KOPT-K1 (cell line): Measurements from ENCODE around the gene ERAP2.
"Not testable (repeated sequence)": the region's sequence is repeated elsewhere in the genome, so short reads cannot be mapped to it uniquely, and the experiment has no call there.

ENCODE experiments used
- H3K27ac ChIP-seq: fragments of 200-600 bp; sonication (generic); 2 replicates; pipeline ENCODE4 v1.5.1; 2016; ENCODE audit warnings: antibody characterized with exemption, mild to moderate bottlenecking, low read depth, low read length; ENCODE audit not compliant: poor library complexity, severe bottlenecking
- H3K36me3 ChIP-seq: fragments of 200-600 bp; sonication (generic); 2 replicates; pipeline ENCODE4 v1.5.1; 2017; ENCODE audit warnings: antibody characterized with exemption, mild to moderate bottlenecking, low read length, moderate library complexity; ENCODE audit not compliant: insufficient read depth
- H3K9me3 ChIP-seq: fragments of 200-600 bp; sonication (generic); 2 replicates; pipeline ENCODE4 v1.5.1; 2017; ENCODE audit warnings: antibody characterized with exemption, low read length, mild to moderate bottlenecking; ENCODE audit not compliant: insufficient read depth, poor library complexity, severe bottlenecking

ERAP2 gene

GRCh38 chr5:96928931-96929708, 52.8 kb downstream of the ERAP2 start:
- Histone ChIP-seq H3K36me3 (0 out of 2 replicates have a peak, but pooled peaks cover 4% of the 10 kb centered on the region), H3K9me3 (no peaks in the 10 kb centered on the region), H3K27ac (no peak overlapping the region)

GRCh38 chr5:96930058-96930457, 53.8 kb downstream of the ERAP2 start:
- Histone ChIP-seq H3K9me3 (no peaks in the 10 kb centered on the region), H3K27ac (no peak overlapping the region), H3K36me3 (0 out of 2 replicates have a peak, but pooled peaks cover 4% of the 10 kb centered on the region)

GRCh38 chr5:96930589-96930988, 54.3 kb downstream of the ERAP2 start:
- Histone ChIP-seq H3K27ac (no peak overlapping the region), H3K9me3 (no peaks in the 10 kb centered on the region), H3K36me3 (0 out of 2 replicates have a peak, but pooled peaks cover 4% of the 10 kb centered on the region)

GRCh38 chr5:96931037-96931436, 54.7 kb downstream of the ERAP2 start:
- not testable (repeated sequence) for H3K27ac ChIP-seq, H3K9me3 ChIP-seq, H3K36me3 ChIP-seq

GRCh38 chr5:96931605-96932004, 55.3 kb downstream of the ERAP2 start:
- Histone ChIP-seq H3K9me3 (no peaks in the 10 kb centered on the region), H3K27ac (no peak overlapping the region), H3K36me3 (0 out of 2 replicates have a peak, but pooled peaks cover 4% of the 10 kb centered on the region)

- Histone ChIP-seq H3K36me3 (0 out of 2 replicates have a peak, but pooled peaks cover under 1% of the 10 kb centered on the region), H3K27ac (no peak overlapping the region), H3K9me3 (no peaks in the 10 kb centered on the region)
Measured at GRCh38 chr5:96932026-96932425, 55.7 kb downstream of the ERAP2 start.

- Histone ChIP-seq H3K36me3 (peaks cover 8% of the 10 kb centered on the region; the same call in 1 of the 2 replicates), H3K27ac (peak overlapping the region; percentile 96), H3K9me3 (no peaks in the 10 kb centered on the region)
Measured at GRCh38 chr5:96933764-96934707, 57.7 kb downstream of the ERAP2 start.

GRCh38 chr5:96934708-96935558, 58.6 kb downstream of the ERAP2 start:
- Histone ChIP-seq H3K9me3 (no peaks in the 10 kb centered on the region), H3K27ac (peak overlapping the region; percentile 96), H3K36me3 (peaks cover 8% of the 10 kb centered on the region; the same call in 1 of the 2 replicates)

GRCh38 chr5:96935559-96936430, 59.5 kb downstream of the ERAP2 start, which contains the start of gene LNPEP:
Gene LNPEP, plus strand, starts transcription at chr5:96936080. Its CDS starts 76 bp downstream, at chr5:96936156.
- Histone ChIP-seq H3K36me3 (peaks cover 8% of the 10 kb centered on the region; the same call in 1 of the 2 replicates), H3K27ac (peak within 1 kb of the TSS; percentile 96), H3K9me3 (no peaks in the 10 kb centered on the region)

GRCh38 chr5:96936431-96937320, 60.4 kb downstream of the ERAP2 start:
- Histone ChIP-seq H3K36me3 (peaks cover 11% of the 10 kb centered on the region; the same call in 1 of the 2 replicates), H3K9me3 (no peaks in the 10 kb centered on the region), H3K27ac (peak overlapping the region; percentile 96)

- Histone ChIP-seq H3K9me3 (no peaks in the 10 kb centered on the region), H3K27ac (no peak overlapping the region)
Measured at GRCh38 chr5:96940586-96940985, 64.3 kb downstream of the ERAP2 start.

GRCh38 chr5:96941140-96941539, 64.8 kb downstream of the ERAP2 start:
- H3K27ac ChIP-seq = no peak overlapping the region
- peaks cover 18% of the 10 kb centered on the region; the same call in 1 of the 2 replicates for H3K36me3 ChIP-seq
- H3K9me3 ChIP-seq = no peaks in the 10 kb centered on the region

More at GRCh38 chr5:96940586-96940985, 64.3 kb downstream of the ERAP2 start:
- peaks cover 18% of the 10 kb centered on the region; the same call in 1 of the 2 replicates for H3K36me3 ChIP-seq

GRCh38 chr5:96942078-96942477, 65.8 kb downstream of the ERAP2 start:
- Histone ChIP-seq H3K27ac (no peak overlapping the region), H3K36me3 (peaks cover 18% of the 10 kb centered on the region; the same call in 1 of the 2 replicates), H3K9me3 (no peaks in the 10 kb centered on the region)
